Measurements from ENCODE around the gene ACSL3.

- TF ChIP-seq CTCF (IDR thresholded peaks at IDR 0.05) (no peak), POLR2A (IDR thresholded peaks at IDR 0.05) (no peak)
Observed at GRCh38 chr2:222976521-222977061, 115.8 kb downstream of the ACSL3 start.
